ENCODE data around the gene C10orf88. TPM values are rescaled to one million over a fixed set of nuclear protein-coding genes. Genes with fewer than 3 reads are reported as not detected.

Gene C10orf88
- total and polyA plus RNA-seq, 2 of the 8 experiments (the other 6 are each of a cell fraction or from before 2014, with no cell fraction given): 3.2 to 11.0 TPM

DNA sequence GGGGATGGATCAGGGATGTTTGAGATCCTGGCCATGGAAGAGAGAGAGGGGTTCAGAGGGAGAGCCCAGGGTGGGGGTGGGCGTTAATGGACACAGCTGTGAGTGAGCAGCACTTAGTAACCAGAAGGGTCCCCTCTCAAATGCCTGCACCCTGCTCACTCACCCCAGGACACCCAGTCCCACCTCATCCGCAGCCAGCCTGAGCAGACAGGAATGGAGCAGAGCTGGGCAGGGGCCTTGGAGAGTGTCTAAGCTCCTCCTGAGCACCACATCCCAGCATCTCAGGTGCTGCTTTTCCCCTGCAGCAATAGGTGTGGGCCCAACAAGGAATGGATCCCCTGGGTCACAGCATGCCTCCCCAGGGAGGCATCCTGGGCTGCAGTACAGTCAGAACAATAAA lies 38.3 kb downstream of the C10orf88 start:
- ChIA-PET POLR2A (ENCODE audit: partially characterized antibody) (interaction anchor here (1.1 kb wide), 1 partner anchor 30 kb away, joined by 3 read pairs; no protein-coding TSS in a partner anchor), CTCF (ENCODE audit: partially characterized antibody) (no interaction called here)
- H3K79me1 ChIP-seq (ENCODE audit: low read depth, low read length): no peaks in the 10 kb centered on the region
- no peaks in the 10 kb centered on the region; a peak in 1 of 7 replicates for H3K27me3 ChIP-seq (replicated peaks in 1 of 4; ENCODE audit: control insufficient read depth in 3 of 4, extremely low read depth in 1 of 4, insufficient read depth in 3 of 4, low read length in 3 of 4)
- no peak overlapping the region for H3K4me2 ChIP-seq (ENCODE audit: insufficient read depth in 1 of 2, low read depth in 2 of 2, low read length in 2 of 2)
- H2BK5ac ChIP-seq (ENCODE audit: low read depth, low read length): no peak overlapping the region
- H4K5ac ChIP-seq (ENCODE audit: insufficient read length, low read depth, low read length): no peak overlapping the region
- no peak overlapping the region for H3K4me3 ChIP-seq (ENCODE audit: extremely low read depth in 1 of 4, insufficient read depth in 2 of 4, low read depth in 3 of 4, low read length in 4 of 4)
- no peak overlapping the region for H3K27ac ChIP-seq (ENCODE audit: low read depth, low read length)
- H2BK15ac ChIP-seq (ENCODE audit: low read length): no peak overlapping the region
- no peak overlapping the region for H3K14ac ChIP-seq (ENCODE audit: insufficient read length)
- peaks cover 0 to 2% of the 10 kb centered on the region in 2 experiments for H4K20me1 ChIP-seq (replicated peaks in 1 of 2; ENCODE audit: control insufficient read depth in 1 of 2, insufficient read depth in 2 of 2, low read length in 2 of 2)
- no peak overlapping the region for H3K23ac ChIP-seq (ENCODE audit: insufficient read length)
- no peak overlapping the region for H2BK12ac ChIP-seq (ENCODE audit: low read depth, low read length)
- H3K9ac ChIP-seq (replicated peaks in 1 of 4; ENCODE audit: extremely low read depth in 1 of 4, low read depth in 3 of 4, low read length in 3 of 4): no peak overlapping the region
- no peak overlapping the region for H4K8ac ChIP-seq (ENCODE audit: extremely low read depth, insufficient read depth, low read length)
- DNase-seq (ENCODE audit: low read depth in 1 of 2, low spot score in 2 of 2): no peak
- no peak overlapping the region for H2BK20ac ChIP-seq (ENCODE audit: low read length)
- H3K4me1 ChIP-seq (replicated peaks in 1 of 4; ENCODE audit: control insufficient read depth in 3 of 4, insufficient read depth in 4 of 4, low read length in 3 of 4): no peaks in the 10 kb centered on the region
- no peak for FAIRE-seq
- H2AFZ ChIP-seq (ENCODE audit: low read length): no peak overlapping the region
- H3K36me3 ChIP-seq (ENCODE audit: control insufficient read depth in 2 of 4, insufficient read depth in 4 of 4, low read length in 3 of 4): no peaks in the 10 kb centered on the region
- 92% methylated on average over 2 of the region's 2 CpGs; no CpG with 5 or more reads in 1 of the 2 experiments for WGBS, 2 experiments (ENCODE audit: extremely low coverage in 1 of 2, insufficient coverage in 1 of 2, insufficient read length in 1 of 2, insufficient replicate concordance in 2 of 2, low coverage in 1 of 2, low lambda C conversion rate in 2 of 2, missing lambda C conversion rate in 1 of 2)
- no peak overlapping the region for H3K56ac ChIP-seq (replicated peaks; ENCODE audit: insufficient read length, low read depth, low read length)
- no peak overlapping the region for H2AK5ac ChIP-seq (ENCODE audit: low read depth, low read length)
- H3K4ac ChIP-seq (replicated peaks; ENCODE audit: insufficient read length, low read depth, low read length): no peak overlapping the region
- H3K18ac ChIP-seq (ENCODE audit: extremely low read depth, low read length): no peak overlapping the region
- H3K79me2 ChIP-seq (ENCODE audit: control insufficient read depth in 1 of 2, insufficient read depth in 2 of 2, low read length in 2 of 2): no peaks in the 10 kb centered on the region
- H4K91ac ChIP-seq (replicated peaks; ENCODE audit: insufficient read length, low read length): no peak overlapping the region
- no peak overlapping the region for H2BK120ac ChIP-seq (replicated peaks; ENCODE audit: low read depth, low read length)
- no peaks in the 10 kb centered on the region for H3K23me2 ChIP-seq (ENCODE audit: low read depth, low read length)
- no peaks in the 10 kb centered on the region for H3K9me3 ChIP-seq (ENCODE audit: insufficient read depth in 2 of 2, low read depth in 1 of 2, low read length in 1 of 2)
- TF ChIP-seq EZH2 (IDR thresholded peaks at IDR 0.05; ENCODE audit: low read depth, low read length, severe bottlenecking) (no peak), MAFK (IDR thresholded peaks at IDR 0.05; ENCODE audit: low read depth, low read length) (no peak), TCF12 (IDR thresholded peaks at IDR 0.05; ENCODE audit: low read depth, low read length) (no peak), RNF2 (IDR thresholded peaks at IDR 0.05; ENCODE audit: borderline replicate concordance, low read depth, low read length, missing control alignments, poor library complexity, severe bottlenecking) (no peak), KDM4A (IDR thresholded peaks at IDR 0.05; ENCODE audit: low read depth, low read length, severe bottlenecking) (no peak), SIN3A (conservative IDR thresholded peaks at IDR 0.05 in 1 of 2, IDR thresholded peaks at IDR 0.05 in 1 of 2; ENCODE audit: low read depth in 1 of 2, low read length in 2 of 2) (no peak)
- TF ChIP-seq, protein P1, sequence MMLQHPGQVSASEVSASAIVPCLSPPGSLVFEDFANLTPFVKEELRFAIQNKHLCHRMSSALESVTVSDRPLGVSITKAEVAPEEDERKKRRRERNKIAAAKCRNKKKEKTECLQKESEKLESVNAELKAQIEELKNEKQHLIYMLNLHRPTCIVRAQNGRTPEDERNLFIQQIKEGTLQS (IDR thresholded peaks at IDR 0.05; ENCODE audit: insufficient read depth, low read depth, low read length): no peak
- TF ChIP-seq, protein P2, sequence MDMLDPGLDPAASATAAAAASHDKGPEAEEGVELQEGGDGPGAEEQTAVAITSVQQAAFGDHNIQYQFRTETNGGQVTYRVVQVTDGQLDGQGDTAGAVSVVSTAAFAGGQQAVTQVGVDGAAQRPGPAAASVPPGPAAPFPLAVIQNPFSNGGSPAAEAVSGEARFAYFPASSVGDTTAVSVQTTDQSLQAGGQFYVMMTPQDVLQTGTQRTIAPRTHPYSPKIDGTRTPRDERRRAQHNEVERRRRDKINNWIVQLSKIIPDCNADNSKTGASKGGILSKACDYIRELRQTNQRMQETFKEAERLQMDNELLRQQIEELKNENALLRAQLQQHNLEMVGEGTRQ (IDR thresholded peaks at IDR 0.05; ENCODE audit: low read length): no peak
- TF ChIP-seq, protein P3, sequence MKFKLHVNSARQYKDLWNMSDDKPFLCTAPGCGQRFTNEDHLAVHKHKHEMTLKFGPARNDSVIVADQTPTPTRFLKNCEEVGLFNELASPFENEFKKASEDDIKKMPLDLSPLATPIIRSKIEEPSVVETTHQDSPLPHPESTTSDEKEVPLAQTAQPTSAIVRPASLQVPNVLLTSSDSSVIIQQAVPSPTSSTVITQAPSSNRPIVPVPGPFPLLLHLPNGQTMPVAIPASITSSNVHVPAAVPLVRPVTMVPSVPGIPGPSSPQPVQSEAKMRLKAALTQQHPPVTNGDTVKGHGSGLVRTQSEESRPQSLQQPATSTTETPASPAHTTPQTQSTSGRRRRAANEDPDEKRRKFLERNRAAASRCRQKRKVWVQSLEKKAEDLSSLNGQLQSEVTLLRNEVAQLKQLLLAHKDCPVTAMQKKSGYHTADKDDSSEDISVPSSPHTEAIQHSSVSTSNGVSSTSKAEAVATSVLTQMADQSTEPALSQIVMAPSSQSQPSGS (IDR thresholded peaks at IDR 0.05; ENCODE audit: low read length): no peak
